ENCODE data around the gene SPAG8. TPM values are rescaled to one million over a fixed set of nuclear protein-coding genes. Genes with fewer than 3 reads are reported as not detected.
A peak's percentile ranks its signal among the peaks of the same experiment; 100 is the strongest.

SPAG8 gene
- polyA plus RNA-seq, 2 donors, result 0.52 to 0.57 TPM

DNA sequence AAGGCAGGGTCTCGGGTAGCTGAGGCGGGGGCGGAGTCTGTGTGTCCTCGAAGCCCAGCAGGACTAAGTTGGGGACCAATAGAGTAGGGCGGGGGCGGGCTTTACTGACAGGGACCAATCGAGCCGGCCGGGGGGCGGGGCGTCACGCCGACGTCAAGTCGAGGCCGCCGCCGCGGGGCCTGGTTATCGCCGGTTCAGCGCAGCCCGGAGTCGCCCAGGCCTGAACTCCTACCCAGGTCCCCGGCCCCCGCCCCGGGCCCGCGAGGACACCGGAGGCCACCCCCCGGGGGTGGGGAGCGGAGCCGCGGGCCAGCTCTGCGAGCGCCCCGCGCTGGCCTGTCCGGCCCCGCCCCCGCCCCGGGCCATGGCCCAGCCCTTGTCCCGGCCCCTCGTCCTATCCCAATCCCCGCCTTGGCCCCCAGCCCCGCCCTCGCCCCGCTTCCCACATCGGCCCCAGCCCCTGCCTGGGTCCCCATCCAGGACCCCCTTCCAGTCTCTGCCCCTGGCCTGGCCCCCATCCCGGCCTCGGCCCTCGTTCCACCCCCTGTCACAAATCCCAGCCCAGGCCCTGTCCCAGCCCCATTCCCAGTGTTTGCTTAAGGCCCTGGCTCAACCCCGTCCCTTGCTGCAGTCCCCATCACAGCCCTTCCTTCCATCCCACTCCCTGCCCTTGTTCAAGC lies 17.2 kb upstream of the SPAG8 start, which contains the start of gene TMEM8B:
TSS of gene TMEM8B (plus strand) at position 145 of the 680 bp plus-strand sequence. CDS start at position 365, 220 bp downstream.
- H3K4me1 ChIP-seq (ENCODE audit: control insufficient read depth in 2 of 2, insufficient read depth in 2 of 2, low read length in 1 of 2), result peaks cover 8 to 9% of the 10 kb centered on the region in 2 donors
- H3K4me3 ChIP-seq (ENCODE audit: low read depth in 1 of 2, low read length in 2 of 2), result peak within 1 kb of the TSS; percentile 63 to 74

GRCh38 chr9:35828716-35829083 lies 16.6 kb upstream of the SPAG8 start, which contains the start of gene FAM221B:
TSS of gene FAM221B (minus strand) at chr9:35828732. CDS start at chr9:35826161, 2,571 bp downstream.
- Histone ChIP-seq H3K4me1 (ENCODE audit: control insufficient read depth in 2 of 2, insufficient read depth in 2 of 2, low read length in 1 of 2) (peaks cover 8 to 9% of the 10 kb centered on the region in 2 donors), H3K27me3 (ENCODE audit: control insufficient read depth in 1 of 2, insufficient read depth in 2 of 2, low read length in 2 of 2) (no peaks in the 10 kb centered on the region), H3K36me3 (ENCODE audit: control insufficient read depth in 2 of 2, insufficient read depth in 2 of 2, low read length in 1 of 2) (no peaks in the 10 kb centered on the region), H3K4me3 (ENCODE audit: low read depth in 1 of 2, low read length in 2 of 2) (peak within 1 kb of the TSS; percentile 63 to 74), H3K9me3 (ENCODE audit: control insufficient read depth in 2 of 2, insufficient read depth in 1 of 2, low read depth in 1 of 2, low read length in 1 of 2) (no peaks in the 10 kb centered on the region), H3K27ac (ENCODE audit: low read depth in 2 of 2, low read length in 1 of 2) (peak within 1 kb of the TSS; percentile 89)
- 1% methylated on average over 21 of the region's 21 CpGs for WGBS, 2 donors

More for the DNA sequence above, 17.2 kb upstream of the SPAG8 start, which contains the start of gene TMEM8B:
- 1 to 2% methylated on average over 26 to 53 of the region's 53 CpGs for WGBS, 2 donors
- Histone ChIP-seq H3K9me3 (ENCODE audit: control insufficient read depth in 2 of 2, insufficient read depth in 1 of 2, low read depth in 1 of 2, low read length in 1 of 2) (no peaks in the 10 kb centered on the region), H3K27me3 (ENCODE audit: control insufficient read depth in 1 of 2, insufficient read depth in 2 of 2, low read length in 2 of 2) (no peaks in the 10 kb centered on the region), H3K36me3 (ENCODE audit: control insufficient read depth in 2 of 2, insufficient read depth in 2 of 2, low read length in 1 of 2) (no peaks in the 10 kb centered on the region), H3K27ac (ENCODE audit: low read depth in 2 of 2, low read length in 1 of 2) (peak within 1 kb of the TSS; percentile 89)

DNA sequence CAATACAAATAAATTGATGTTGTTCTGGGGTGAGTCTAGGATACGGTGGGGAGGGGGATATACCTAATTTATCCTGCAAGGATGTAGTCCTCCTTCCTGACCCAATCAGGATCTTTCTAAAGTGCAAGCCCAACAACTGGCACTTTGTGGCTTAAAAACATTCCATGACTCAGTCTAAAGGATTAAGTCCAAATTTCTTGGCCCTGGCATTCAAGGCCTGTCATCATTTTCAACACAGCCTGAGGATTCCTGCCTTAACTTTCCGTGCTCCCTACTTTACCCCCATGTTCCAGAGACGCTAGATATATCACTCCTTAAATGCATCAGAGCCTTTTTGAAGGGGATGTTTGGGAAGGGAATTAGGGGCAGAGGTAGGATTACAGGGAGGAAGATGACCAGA lies 15.4 kb upstream of the SPAG8 start:
- H3K27me3 ChIP-seq (ENCODE audit: control insufficient read depth in 1 of 2, insufficient read depth in 2 of 2, low read length in 2 of 2), result no peaks in the 10 kb centered on the region
- 70 to 71% methylated on average over 3 of the region's 3 CpGs for WGBS, 2 donors
- peaks cover 5 to 9% of the 10 kb centered on the region in 2 donors for H3K4me1 ChIP-seq (ENCODE audit: control insufficient read depth in 2 of 2, insufficient read depth in 2 of 2, low read length in 1 of 2)
- no peak overlapping the region for H3K27ac ChIP-seq (ENCODE audit: low read depth in 2 of 2, low read length in 1 of 2)
- H3K9me3 ChIP-seq (ENCODE audit: control insufficient read depth in 2 of 2, insufficient read depth in 1 of 2, low read depth in 1 of 2, low read length in 1 of 2), result no peaks in the 10 kb centered on the region
- H3K4me3 ChIP-seq (ENCODE audit: low read depth in 1 of 2, low read length in 2 of 2), result no peak overlapping the region
- H3K36me3 ChIP-seq (ENCODE audit: control insufficient read depth in 2 of 2, insufficient read depth in 2 of 2, low read length in 1 of 2), result no peaks in the 10 kb centered on the region

GRCh38 chr9:35826071-35826701 lies 14.1 kb upstream of the SPAG8 start:
- Histone ChIP-seq H3K9me3 (ENCODE audit: control insufficient read depth in 2 of 2, insufficient read depth in 1 of 2, low read depth in 1 of 2, low read length in 1 of 2) (no peaks in the 10 kb centered on the region), H3K27ac (ENCODE audit: low read depth in 2 of 2, low read length in 1 of 2) (no peak overlapping the region), H3K27me3 (ENCODE audit: control insufficient read depth in 1 of 2, insufficient read depth in 2 of 2, low read length in 2 of 2) (no peaks in the 10 kb centered on the region), H3K4me1 (ENCODE audit: control insufficient read depth in 2 of 2, insufficient read depth in 2 of 2, low read length in 1 of 2) (peaks cover 5 to 9% of the 10 kb centered on the region in 2 donors), H3K36me3 (ENCODE audit: control insufficient read depth in 2 of 2, insufficient read depth in 2 of 2, low read length in 1 of 2) (no peaks in the 10 kb centered on the region), H3K4me3 (ENCODE audit: low read depth in 1 of 2, low read length in 2 of 2) (no peak overlapping the region)
- 29 to 31% methylated on average over 4 of the region's 4 CpGs for WGBS, 2 donors

GRCh38 chr9:35822926-35823325 lies 10.9 kb upstream of the SPAG8 start:
- Histone ChIP-seq H3K27me3 (ENCODE audit: control insufficient read depth in 1 of 2, insufficient read depth in 2 of 2, low read length in 2 of 2) (no peaks in the 10 kb centered on the region), H3K36me3 (ENCODE audit: control insufficient read depth in 2 of 2, insufficient read depth in 2 of 2, low read length in 1 of 2) (no peaks in the 10 kb centered on the region), H3K27ac (ENCODE audit: low read depth in 2 of 2, low read length in 1 of 2) (no peak overlapping the region), H3K4me1 (ENCODE audit: control insufficient read depth in 2 of 2, insufficient read depth in 2 of 2, low read length in 1 of 2) (no peaks in the 10 kb centered on the region), H3K4me3 (ENCODE audit: low read depth in 1 of 2, low read length in 2 of 2) (no peak overlapping the region), H3K9me3 (ENCODE audit: control insufficient read depth in 2 of 2, insufficient read depth in 1 of 2, low read depth in 1 of 2, low read length in 1 of 2) (no peaks in the 10 kb centered on the region)

DNA sequence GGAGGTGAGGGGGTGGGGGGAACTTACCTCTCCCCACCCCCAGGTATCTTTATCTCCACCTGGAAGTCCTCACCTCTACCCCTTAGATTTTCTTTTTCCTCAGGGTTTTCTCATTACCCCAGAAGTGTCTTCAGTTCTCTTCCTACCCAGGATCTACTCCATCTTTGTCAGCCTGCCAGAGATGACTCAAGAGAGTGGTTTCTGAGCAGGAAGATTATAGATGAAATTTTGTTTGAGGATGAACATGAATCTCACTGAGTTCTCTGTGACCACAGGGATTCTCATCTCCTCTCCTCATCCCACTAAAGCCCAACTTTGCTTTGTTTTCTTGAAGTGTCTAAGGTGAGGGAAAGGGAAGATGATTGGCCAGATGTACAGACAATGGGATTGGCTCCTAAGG lies 8.0 kb upstream of the SPAG8 start:
- no peaks in the 10 kb centered on the region for H3K4me1 ChIP-seq (ENCODE audit: control insufficient read depth in 2 of 2, insufficient read depth in 2 of 2, low read length in 1 of 2)
- H3K27ac ChIP-seq (ENCODE audit: low read depth in 2 of 2, low read length in 1 of 2), result no peak overlapping the region
- H3K27me3 ChIP-seq (ENCODE audit: control insufficient read depth in 1 of 2, insufficient read depth in 2 of 2, low read length in 2 of 2), result no peaks in the 10 kb centered on the region
- no peak overlapping the region for H3K4me3 ChIP-seq (ENCODE audit: low read depth in 1 of 2, low read length in 2 of 2)
- H3K36me3 ChIP-seq (ENCODE audit: control insufficient read depth in 2 of 2, insufficient read depth in 2 of 2, low read length in 1 of 2), result no peaks in the 10 kb centered on the region
- H3K9me3 ChIP-seq (ENCODE audit: control insufficient read depth in 2 of 2, insufficient read depth in 1 of 2, low read depth in 1 of 2, low read length in 1 of 2), result no peaks in the 10 kb centered on the region

GRCh38 chr9:35818341-35818740 lies 6.3 kb upstream of the SPAG8 start:
- 83 to 92% methylated on average over 3 of the region's 3 CpGs for WGBS, 2 donors
- peaks cover 0 to 3% of the 10 kb centered on the region in 2 donors for H3K4me1 ChIP-seq (ENCODE audit: control insufficient read depth in 2 of 2, insufficient read depth in 2 of 2, low read length in 1 of 2)
- no peaks in the 10 kb centered on the region for H3K36me3 ChIP-seq (ENCODE audit: control insufficient read depth in 2 of 2, insufficient read depth in 2 of 2, low read length in 1 of 2)
- H3K4me3 ChIP-seq (ENCODE audit: low read depth in 1 of 2, low read length in 2 of 2), result no peak overlapping the region
- H3K27ac ChIP-seq (ENCODE audit: low read depth in 2 of 2, low read length in 1 of 2), result no peak overlapping the region
- H3K9me3 ChIP-seq (ENCODE audit: control insufficient read depth in 2 of 2, insufficient read depth in 1 of 2, low read depth in 1 of 2, low read length in 1 of 2), result no peaks in the 10 kb centered on the region
- no peaks in the 10 kb centered on the region for H3K27me3 ChIP-seq (ENCODE audit: control insufficient read depth in 1 of 2, insufficient read depth in 2 of 2, low read length in 2 of 2)

- Histone ChIP-seq H3K36me3 (ENCODE audit: control insufficient read depth in 2 of 2, insufficient read depth in 2 of 2, low read length in 1 of 2) (no peaks in the 10 kb centered on the region), H3K4me3 (ENCODE audit: low read depth in 1 of 2, low read length in 2 of 2) (no peak overlapping the region), H3K4me1 (ENCODE audit: control insufficient read depth in 2 of 2, insufficient read depth in 2 of 2, low read length in 1 of 2) (peaks cover under 1 to 3% of the 10 kb centered on the region in 2 donors), H3K27ac (ENCODE audit: low read depth in 2 of 2, low read length in 1 of 2) (no peak overlapping the region), H3K9me3 (ENCODE audit: control insufficient read depth in 2 of 2, insufficient read depth in 1 of 2, low read depth in 1 of 2, low read length in 1 of 2) (no peaks in the 10 kb centered on the region), H3K27me3 (ENCODE audit: control insufficient read depth in 1 of 2, insufficient read depth in 2 of 2, low read length in 2 of 2) (no peaks in the 10 kb centered on the region)
- WGBS, 2 donors, result 77 to 81% methylated on average over 1 of the region's 1 CpG
Observed at GRCh38 chr9:35816708-35817107, 4.6 kb upstream of the SPAG8 start.

DNA sequence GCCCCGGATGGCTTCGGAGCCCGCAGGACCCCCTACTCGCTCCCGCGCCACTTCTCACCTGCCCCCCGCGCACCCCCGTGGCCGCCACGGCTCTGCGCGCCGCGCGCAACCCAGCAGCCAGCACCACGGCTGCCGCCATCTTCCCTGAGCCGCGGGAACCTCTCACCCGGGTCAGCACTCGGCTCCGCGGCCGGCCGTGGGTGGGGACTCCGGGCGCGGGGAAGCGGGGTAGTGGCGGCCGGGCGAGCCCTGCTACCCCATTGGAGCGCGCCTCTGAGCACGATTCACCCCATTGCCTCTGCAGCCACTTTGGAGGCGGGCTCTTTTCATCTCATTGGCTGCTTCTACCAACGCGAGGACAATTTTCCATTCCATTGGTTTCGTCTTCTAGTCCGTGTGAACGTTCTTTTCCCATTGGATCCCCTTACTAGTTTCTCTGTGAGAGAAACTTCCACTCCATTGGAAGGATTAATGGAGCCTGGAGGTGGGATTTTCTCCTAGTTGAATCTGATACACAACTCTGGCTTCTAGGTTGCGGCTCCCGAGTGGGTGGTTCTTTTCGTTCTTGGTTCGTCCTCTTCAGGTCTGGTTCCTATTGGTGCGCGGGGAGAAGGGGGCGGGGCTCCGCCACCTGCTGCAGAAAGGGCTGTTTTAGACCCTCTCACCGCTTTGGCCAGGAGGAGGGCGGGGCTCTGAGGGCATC lies 2.9 kb upstream of the SPAG8 start, which contains the start of gene HINT2:
TSS of gene HINT2 (minus strand) at position 202 of the 703 bp plus-strand sequence. CDS start at position 139, 63 bp downstream.
- H3K27me3 ChIP-seq (ENCODE audit: control insufficient read depth in 1 of 2, insufficient read depth in 2 of 2, low read length in 2 of 2), result no peaks in the 10 kb centered on the region
- H3K36me3 ChIP-seq (ENCODE audit: control insufficient read depth in 2 of 2, insufficient read depth in 2 of 2, low read length in 1 of 2), result peaks cover 0 to 3% of the 10 kb centered on the region in 2 donors
- H3K27ac ChIP-seq (ENCODE audit: low read depth in 2 of 2, low read length in 1 of 2), result peak within 1 kb of the TSS; percentile 93 to 98
- H3K4me1 ChIP-seq (ENCODE audit: control insufficient read depth in 2 of 2, insufficient read depth in 2 of 2, low read length in 1 of 2), result peaks cover 3% of the 10 kb centered on the region in 2 donors
- 0 to 1% methylated on average over 49 to 52 of the region's 52 CpGs for WGBS, 2 donors
- no peaks in the 10 kb centered on the region for H3K9me3 ChIP-seq (ENCODE audit: control insufficient read depth in 2 of 2, insufficient read depth in 1 of 2, low read depth in 1 of 2, low read length in 1 of 2)
- peak within 1 kb of the TSS; percentile 83 to 84 for H3K4me3 ChIP-seq (ENCODE audit: low read depth in 1 of 2, low read length in 2 of 2)
